H1 (cell line): ENCODE measurements around the gene LYPD1. TPM values are rescaled to one million over a fixed set of nuclear protein-coding genes. Genes with fewer than 3 reads are reported as not detected.

Experiments used
- CTCF ChIA-PET: fragments of 300-600 bp; sonication (Branson Sonifier 250); formaldehyde crosslinking; loops from one replicate; lab custom pipeline; 2021; ENCODE audit not compliant: partially characterized antibody; lab: Charles Lee
- POLR2A ChIA-PET: fragments of 300-600 bp; sonication (Branson Sonifier 250); formaldehyde crosslinking; loops from one replicate; lab custom pipeline; 2021; ENCODE audit warnings: inconsistent platforms; ENCODE audit not compliant: partially characterized antibody; lab: Charles Lee
- DNase-seq, 2 experiments: peaks; one replicate each; pipeline versions ENCODE4 v3.0.0 to v3.0.0-alpha.2; 2010 to 2022; ENCODE audit warnings: low spot score in 2 of 2, low read depth in 1 of 2, mixed read lengths in 1 of 2
- FAIRE-seq: peaks from 2 replicates; lab custom pipeline; 2011; peaks lifted over from hg19 to GRCh38; lab: Jason Lieb, UNC
- H2AFZ ChIP-seq: 2 replicates; pipeline ENCODE4 v1.8.1; 2012; ENCODE audit warnings: low read length, inconsistent platforms
- H2AK5ac ChIP-seq: 2 replicates; pipeline ENCODE4 v1.6.1; 2013; ENCODE audit warnings: low read depth, low read length
- H2BK120ac ChIP-seq: replicated peaks from 2 replicates; pipeline ENCODE3; 2013; ENCODE audit warnings: low read depth, low read length, inconsistent platforms
- H2BK12ac ChIP-seq: 2 replicates; pipeline ENCODE4 v1.6.1; 2013; ENCODE audit warnings: low read depth, low read length
- H2BK15ac ChIP-seq: 2 replicates; pipeline ENCODE4 v1.6.1; 2013; ENCODE audit warnings: low read length
- H2BK20ac ChIP-seq: 2 replicates; pipeline ENCODE4 v1.6.1; 2013; ENCODE audit warnings: low read length
- H2BK5ac ChIP-seq: 2 replicates; pipeline ENCODE4 v1.6.1; 2013; ENCODE audit warnings: low read depth, low read length
- H3K14ac ChIP-seq: 2 replicates; pipeline ENCODE4 v1.6.1; 2013; ENCODE audit warnings: inconsistent platforms; ENCODE audit not compliant: insufficient read length
- H3K18ac ChIP-seq: 2 replicates; pipeline ENCODE4 v1.6.1; 2013; ENCODE audit warnings: low read length; ENCODE audit errors: extremely low read depth
- H3K23ac ChIP-seq: 2 replicates; pipeline ENCODE4 v1.6.1; 2013; ENCODE audit warnings: inconsistent platforms; ENCODE audit not compliant: insufficient read length
- H3K23me2 ChIP-seq: 2 replicates; pipeline ENCODE4 v1.6.1; 2013; ENCODE audit warnings: low read depth, low read length
- H3K27ac ChIP-seq: 2 replicates; pipeline ENCODE4 v1.6.1; 2011; ENCODE audit warnings: low read depth, low read length, inconsistent platforms
- H3K27me3 ChIP-seq, 4 experiments: replicated peaks in 1 of 4; 1 replicate in 1 of 4; 2 replicates in 3 of 4; pipeline versions ENCODE4 v1.6.1 to v1.8.1; 2011 to 2013; ENCODE audit warnings: low read length in 3 of 4, mild to moderate bottlenecking in 3 of 4, inconsistent platforms in 2 of 4, mixed read lengths in 2 of 4, moderate library complexity in 1 of 4; ENCODE audit not compliant: control insufficient read depth in 3 of 4, insufficient read depth in 3 of 4; ENCODE audit errors: extremely low read depth in 1 of 4
- H3K36me3 ChIP-seq, 4 experiments: 2 replicates each; pipeline versions ENCODE4 v1.6.1 to v1.8.1; 2011 to 2013; ENCODE audit warnings: mild to moderate bottlenecking in 4 of 4, low read length in 3 of 4, moderate library complexity in 2 of 4, control low read depth in 1 of 4, inconsistent platforms in 1 of 4; ENCODE audit not compliant: insufficient read depth in 4 of 4, control insufficient read depth in 2 of 4
- H3K4ac ChIP-seq: replicated peaks from 2 replicates; pipeline ENCODE3; 2013; ENCODE audit warnings: low read length, low read depth, mixed read lengths, inconsistent platforms; ENCODE audit not compliant: insufficient read length
- H3K4me1 ChIP-seq, 4 experiments: replicated peaks in 1 of 4; 1 replicate in 1 of 4; 2 replicates in 3 of 4; pipeline versions ENCODE4 v1.6.1 to v1.8.1; 2011 to 2013; ENCODE audit warnings: low read length in 3 of 4, inconsistent platforms in 2 of 4, mixed read lengths in 1 of 4; ENCODE audit not compliant: insufficient read depth in 4 of 4, control insufficient read depth in 3 of 4
- H3K4me2 ChIP-seq, 2 experiments: 2 replicates each; pipeline versions ENCODE4 v1.6.1 to v1.8.1; 2011 to 2013; ENCODE audit warnings: low read depth in 2 of 2, low read length in 2 of 2, control low read depth in 1 of 2, inconsistent platforms in 1 of 2, mild to moderate bottlenecking in 1 of 2; ENCODE audit not compliant: insufficient read depth in 1 of 2
- H3K4me3 ChIP-seq, 4 experiments: fragments of 200-600, 300-600 bp in 1 of 4; sonication (generic), shearing (Covaris generic), sonication (Bioruptor Twin) in 1 of 4; 2 replicates each; pipeline versions ENCODE4 v1.5.1 to v1.8.1; 2011 to 2016; ENCODE audit warnings: low read length in 4 of 4, low read depth in 3 of 4, control low read depth in 2 of 4, inconsistent platforms in 2 of 4, mild to moderate bottlenecking in 2 of 4, mixed read lengths in 1 of 4, moderate library complexity in 1 of 4; ENCODE audit not compliant: insufficient read depth in 2 of 4; ENCODE audit errors: extremely low read depth in 1 of 4
- H3K56ac ChIP-seq: replicated peaks from 2 replicates; pipeline ENCODE3; 2013; ENCODE audit warnings: low read depth, mild to moderate bottlenecking, mixed read lengths, low read length, inconsistent platforms; ENCODE audit not compliant: insufficient read length
- H3K79me1 ChIP-seq: 2 replicates; pipeline ENCODE4 v1.6.1; 2013; ENCODE audit warnings: low read depth, low read length, control low read depth
- H3K79me2 ChIP-seq, 2 experiments: 2 replicates each; pipeline versions ENCODE4 v1.6.1 to v1.8.1; 2012 to 2013; ENCODE audit warnings: low read length in 2 of 2, mild to moderate bottlenecking in 2 of 2, inconsistent platforms in 1 of 2; ENCODE audit not compliant: insufficient read depth in 2 of 2, control insufficient read depth in 1 of 2
- H3K9ac ChIP-seq, 4 experiments: replicated peaks in 1 of 4; 1 replicate in 1 of 4; 2 replicates in 3 of 4; pipeline versions ENCODE4 v1.6.1 to v1.8.1; 2011 to 2013; ENCODE audit warnings: low read depth in 3 of 4, low read length in 3 of 4, control low read depth in 2 of 4, mild to moderate bottlenecking in 2 of 4, moderate library complexity in 2 of 4, inconsistent platforms in 1 of 4; ENCODE audit errors: extremely low read depth in 1 of 4
- H3K9me3 ChIP-seq, 2 experiments: 2 replicates each; pipeline versions ENCODE4 v1.6.1 to v1.8.1; 2012 to 2013; ENCODE audit warnings: mild to moderate bottlenecking in 2 of 2, moderate library complexity in 2 of 2, control low read depth in 1 of 2, inconsistent platforms in 1 of 2, low read depth in 1 of 2, low read length in 1 of 2, mixed read lengths in 1 of 2; ENCODE audit not compliant: insufficient read depth in 2 of 2
- H4K20me1 ChIP-seq, 2 experiments: replicated peaks in 1 of 2; 2 replicates each; pipeline versions ENCODE3 to v1.8.1; 2011 to 2013; ENCODE audit warnings: inconsistent platforms in 2 of 2, low read length in 2 of 2, mild to moderate bottlenecking in 1 of 2; ENCODE audit not compliant: insufficient read depth in 2 of 2, control insufficient read depth in 1 of 2
- H4K5ac ChIP-seq: 2 replicates; pipeline ENCODE4 v1.6.1; 2013; ENCODE audit warnings: low read length, low read depth, mixed read lengths, inconsistent platforms; ENCODE audit not compliant: insufficient read length
- H4K8ac ChIP-seq: 2 replicates; pipeline ENCODE4 v1.8.0; 2013; ENCODE audit warnings: mild to moderate bottlenecking, moderate library complexity, low read length, inconsistent platforms; ENCODE audit not compliant: insufficient read depth; ENCODE audit errors: extremely low read depth
- H4K91ac ChIP-seq: replicated peaks from 2 replicates; pipeline ENCODE3; 2013; ENCODE audit warnings: low read length, mixed read lengths, inconsistent platforms; ENCODE audit not compliant: insufficient read length
- BRCA1 ChIP-seq: IDR thresholded peaks from 2 replicates; pipeline ENCODE4 v1.6.1; 2012; ENCODE audit warnings: low read depth, low read length, improper control_type of control experiment
- CBX5 ChIP-seq: fragments of 300-800, 300-1000 bp; sonication (generic); IDR thresholded peaks from 2 replicates; pipeline ENCODE4 v1.7.1; 2016; ENCODE audit warnings: antibody characterized with exemption, low read length, low read depth
- CTBP2 ChIP-seq: IDR thresholded peaks from 2 replicates; pipeline ENCODE4 v1.7.0; 2011; ENCODE audit warnings: borderline replicate concordance, mild to moderate bottlenecking, moderate library complexity, mixed read lengths, low read length; ENCODE audit not compliant: insufficient read depth, insufficient read length
- JUND ChIP-seq: IDR thresholded peaks from 2 replicates; pipeline ENCODE4 v1.6.1; 2011; ENCODE audit warnings: mild to moderate bottlenecking, improper control_type of control experiment, low read length
- PHF8 ChIP-seq: fragments of 200-600 bp; sonication (generic); conservative IDR thresholded peaks from 2 replicates; pipeline ENCODE4 v1.7.1; 2012; ENCODE audit warnings: low read depth, mild to moderate bottlenecking, inconsistent platforms, low read length, moderate library complexity
- SIN3A ChIP-seq, 2 experiments: IDR thresholded peaks in 1 of 2; conservative IDR thresholded peaks in 1 of 2; 2 replicates each; pipeline ENCODE4 v1.6.1; 2011 to 2012; ENCODE audit warnings: low read length in 2 of 2, improper control_type of control experiment in 1 of 2, low read depth in 1 of 2, mild to moderate bottlenecking in 1 of 2
- SP1 ChIP-seq: IDR thresholded peaks from 2 replicates; pipeline ENCODE4 v1.6.1; 2011; ENCODE audit warnings: low read depth, low read length
- WGBS, 2 experiments: shearing (Covaris generic) in 1 of 2; methylation state at CpG; one replicate each; pipeline versions ENCODE4 v1.1.6 to v1.1.7; 2013 to 2015; ENCODE audit warnings: low lambda C conversion rate in 2 of 2, mixed read lengths in 2 of 2, inconsistent platforms in 1 of 2, low coverage in 1 of 2, missing lambda C conversion rate in 1 of 2; ENCODE audit not compliant: insufficient replicate concordance in 2 of 2, insufficient coverage in 1 of 2, insufficient read length in 1 of 2; ENCODE audit errors: extremely low coverage in 1 of 2, missing lambda C conversion rate in 1 of 2; 5-methylcytosine and 5-hydroxymethylcytosine counted together
- polyA plus RNA-seq, 7 experiments: library from polyadenylated mRNA; depleted of rRNA in 3 of 7; stranded (reverse) in 5 of 7; unstranded in 2 of 7; fragments of >200 nt in 5 of 7; fragments of 200-250 nt in 2 of 7; gene quantifications; 1 replicate in 5 of 7; 2 replicates in 1 of 7; 4 replicates in 1 of 7; pipeline versions ENCODE4 v1.2.1 to v1.2.3, GENCODE V29; 2011 to 2013; ENCODE audit warnings: missing spikeins in 2 of 7, mixed read lengths in 2 of 7
- total RNA-seq: library from RNA; stranded (reverse); fragmentation: NEBNext Ultra II Directional; extraction: Animal tissue kit (Norgen Biotek cat#: 25700); gene quantifications from 2 replicates; pipeline ENCODE4 v1.2.1, GENCODE V29; 2021

Gene LYPD1
- total and polyA plus RNA-seq, 2 of the 8 experiments (the other 6 are each of a cell fraction or from before 2014, with no cell fraction given), result 1.9 to 2.7 TPM

DNA sequence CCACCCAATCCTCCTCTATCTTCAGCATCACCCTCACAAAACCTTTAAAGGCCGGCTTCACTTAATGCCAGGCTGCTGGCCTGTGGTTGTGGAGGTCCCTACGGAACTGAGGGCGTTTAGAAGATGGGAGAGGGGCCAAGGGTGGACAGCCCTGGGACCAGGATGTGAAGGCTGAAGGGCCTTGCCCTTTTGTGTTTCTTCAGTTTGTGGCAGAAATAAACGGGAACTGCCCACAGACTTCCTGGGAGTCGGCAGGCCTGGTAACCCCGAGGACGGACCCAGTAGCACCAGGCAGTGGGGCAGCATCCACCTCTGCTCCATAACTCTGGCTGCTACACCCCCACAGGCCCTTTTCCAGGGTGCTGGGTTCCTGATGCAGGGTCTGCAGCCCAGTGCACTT is 51.3 kb downstream of the LYPD1 start:
- H3K4me3 ChIP-seq, result no peak overlapping the region
- no peak overlapping the region for H4K8ac ChIP-seq
- no peak overlapping the region for H3K4ac ChIP-seq
- FAIRE-seq (no peak), DNase-seq (no peak)
- no peak overlapping the region for H3K18ac ChIP-seq
- no peaks in the 10 kb centered on the region for H3K23me2 ChIP-seq
- no peak overlapping the region for H2BK5ac ChIP-seq
- no peaks in the 10 kb centered on the region for H3K79me1 ChIP-seq
- H3K23ac ChIP-seq, result no peak overlapping the region
- no peaks in the 10 kb centered on the region for H3K27me3 ChIP-seq
- POLR2A ChIA-PET, result no interaction called here
- TF ChIP-seq SP1 (no peak), SIN3A (conservative IDR thresholded peaks at IDR 0.05 in 1 of 2, IDR thresholded peaks at IDR 0.05 in 1 of 2; ENCODE audit: low read depth in 1 of 2, low read length in 2 of 2) (no peak), CTBP2 (no peak), BRCA1 (no peak), CBX5 (no peak), JUND (no peak), PHF8 (no peak)
- no peak overlapping the region for H2BK120ac ChIP-seq
- H3K4me2 ChIP-seq, result no peak overlapping the region
- no peak overlapping the region for H2BK15ac ChIP-seq
- H4K5ac ChIP-seq, result no peak overlapping the region
- no peak overlapping the region for H2BK20ac ChIP-seq
- WGBS, 2 experiments, result 97% methylated on average over 7 of the region's 7 CpGs; no CpG with 5 or more reads in 1 of the 2 experiments
- peaks cover 0 to 6% (median 4%) of the 10 kb centered on the region in 4 experiments; a peak in 4 of 7 replicates for H3K4me1 ChIP-seq
- no peak overlapping the region for H3K9ac ChIP-seq
- H4K91ac ChIP-seq, result no peak overlapping the region
- H2AK5ac ChIP-seq, result no peak overlapping the region
- H4K20me1 ChIP-seq, result no peaks in the 10 kb centered on the region
- H2BK12ac ChIP-seq, result no peak overlapping the region
- no peak overlapping the region for H3K14ac ChIP-seq
- no peak overlapping the region for H2AFZ ChIP-seq
- no peaks in the 10 kb centered on the region for H3K36me3 ChIP-seq
- CTCF ChIA-PET, result interaction anchor here (1.5 kb wide), 1 partner anchor 71 kb away, joined by 3 read pairs; no protein-coding TSS in a partner anchor
- H3K56ac ChIP-seq, result no peak overlapping the region
- no peaks in the 10 kb centered on the region for H3K9me3 ChIP-seq
- no peaks in the 10 kb centered on the region for H3K79me2 ChIP-seq
- no peak overlapping the region for H3K27ac ChIP-seq
